ENCODE measurements around the gene FAM118A.

GRCh38 chr22:45308957-45309421, 745 bp upstream of the FAM118A start:
- TF ChIP-seq, protein P1, sequence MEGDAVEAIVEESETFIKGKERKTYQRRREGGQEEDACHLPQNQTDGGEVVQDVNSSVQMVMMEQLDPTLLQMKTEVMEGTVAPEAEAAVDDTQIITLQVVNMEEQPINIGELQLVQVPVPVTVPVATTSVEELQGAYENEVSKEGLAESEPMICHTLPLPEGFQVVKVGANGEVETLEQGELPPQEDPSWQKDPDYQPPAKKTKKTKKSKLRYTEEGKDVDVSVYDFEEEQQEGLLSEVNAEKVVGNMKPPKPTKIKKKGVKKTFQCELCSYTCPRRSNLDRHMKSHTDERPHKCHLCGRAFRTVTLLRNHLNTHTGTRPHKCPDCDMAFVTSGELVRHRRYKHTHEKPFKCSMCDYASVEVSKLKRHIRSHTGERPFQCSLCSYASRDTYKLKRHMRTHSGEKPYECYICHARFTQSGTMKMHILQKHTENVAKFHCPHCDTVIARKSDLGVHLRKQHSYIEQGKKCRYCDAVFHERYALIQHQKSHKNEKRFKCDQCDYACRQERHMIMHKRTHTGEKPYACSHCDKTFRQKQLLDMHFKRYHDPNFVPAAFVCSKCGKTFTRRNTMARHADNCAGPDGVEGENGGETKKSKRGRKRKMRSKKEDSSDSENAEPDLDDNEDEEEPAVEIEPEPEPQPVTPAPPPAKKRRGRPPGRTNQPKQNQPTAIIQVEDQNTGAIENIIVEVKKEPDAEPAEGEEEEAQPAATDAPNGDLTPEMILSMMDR (IDR thresholded peaks at IDR 0.05) = no peak
- TF ChIP-seq POLR2A (IDR thresholded peaks at IDR 0.05) = no peak

Measured in prostate gland (tissue), 2 donors.